Activated T-cell treated with anti-CD3 and anti-CD28 coated beads for 24 hours (primary cell): Measurements from ENCODE around the gene SOS2.
"Not testable (repeated sequence)": the region's sequence is repeated elsewhere in the genome, so short reads cannot be mapped to it uniquely, and the experiment has no call there.

Experiments
- DNase-seq: peaks from one replicate; pipeline ENCODE4 v3.0.0-alpha.2; 2020; ENCODE audit warnings: low read depth

SOS2 gene

DNA sequence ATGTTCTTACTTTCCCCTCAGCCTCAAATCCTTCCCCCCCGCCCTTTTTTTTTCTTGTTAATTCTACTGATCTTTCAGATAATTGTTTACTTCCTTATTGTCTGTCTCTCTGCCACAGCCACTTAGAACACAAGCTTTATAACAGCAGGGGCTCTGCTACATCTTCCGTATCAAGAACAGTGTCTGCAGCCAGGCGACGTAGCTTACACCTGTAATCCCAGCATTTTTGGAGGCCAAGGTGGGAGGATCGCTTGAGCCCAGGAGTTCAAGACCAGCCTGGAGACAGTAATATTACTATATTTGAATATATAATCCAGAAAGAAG, 5.4 kb downstream of the SOS2 start:
- no peak for DNase-seq

- DNase-seq = no peak
These were observed 6.1 kb downstream of the SOS2 start for GRCh38 chr14:50225067-50225973.

GRCh38 chr14:50222055-50222613, 9.2 kb downstream of the SOS2 start:
- DNase-seq = no peak

DNA sequence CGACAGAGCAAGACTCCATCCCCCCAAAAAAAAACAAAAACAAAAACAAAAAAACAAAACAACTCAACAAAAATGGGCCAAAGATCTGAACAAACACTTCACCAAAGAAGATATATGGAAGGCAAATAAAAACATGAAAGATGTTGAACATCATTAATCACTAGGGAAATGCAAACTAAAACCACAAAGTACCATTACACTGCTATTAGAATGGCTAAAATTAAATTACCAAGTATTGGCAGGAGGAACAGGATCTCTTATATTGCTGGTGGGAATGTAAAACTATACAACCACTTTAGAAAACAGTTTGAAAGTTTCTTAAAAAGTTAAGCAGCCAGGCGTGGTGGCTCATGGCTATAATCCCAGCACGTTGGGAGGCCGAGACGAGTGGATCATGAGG, 12.9 kb downstream of the SOS2 start:
- no peak for DNase-seq

DNA sequence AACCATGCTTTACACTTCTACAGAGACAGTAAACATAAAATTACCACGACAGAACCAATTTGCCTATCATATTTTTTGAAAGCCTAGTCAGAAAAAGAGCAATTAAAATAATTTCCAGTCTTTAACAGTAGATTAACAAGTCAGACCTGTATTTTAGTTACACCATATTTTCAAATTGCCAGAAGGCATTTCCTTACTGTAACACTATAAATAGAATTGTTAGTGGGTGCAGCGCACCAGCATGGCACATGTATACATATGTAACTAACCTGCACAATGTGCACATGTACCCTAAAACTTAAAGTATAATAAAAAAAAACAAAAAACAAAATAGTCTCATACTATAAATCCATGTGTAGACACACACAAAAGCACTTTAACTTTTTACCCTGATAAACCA, 16.0 kb downstream of the SOS2 start:
- DNase-seq = no peak

GRCh38 chr14:50213795-50214194, 17.6 kb downstream of the SOS2 start:
- DNase-seq = no peak

DNA sequence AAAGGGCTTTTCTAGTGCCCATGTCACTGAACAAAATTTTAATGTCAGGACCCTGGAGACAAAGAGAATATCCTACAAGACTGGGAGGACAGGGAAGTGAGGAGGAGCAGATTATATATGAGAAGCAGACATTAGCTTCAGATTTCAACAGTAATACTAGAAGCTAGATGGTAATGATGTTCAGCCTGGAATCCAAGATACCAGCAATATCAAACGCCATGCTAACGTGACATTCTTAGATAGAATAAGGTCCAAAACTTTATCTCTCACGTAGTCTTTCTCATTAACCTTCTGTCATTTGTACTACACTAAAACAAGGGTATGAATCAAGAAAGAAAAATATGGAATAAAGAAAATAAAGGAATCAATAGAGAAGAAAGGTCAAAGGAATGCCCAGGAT, 18.7 kb downstream of the SOS2 start:
- no peak for DNase-seq

- DNase-seq = no peak
These were observed 21.3 kb downstream of the SOS2 start for GRCh38 chr14:50210074-50210473.

- no peak for DNase-seq
These were observed 32.9 kb downstream of the SOS2 start for GRCh38 chr14:50198499-50198898.

DNA sequence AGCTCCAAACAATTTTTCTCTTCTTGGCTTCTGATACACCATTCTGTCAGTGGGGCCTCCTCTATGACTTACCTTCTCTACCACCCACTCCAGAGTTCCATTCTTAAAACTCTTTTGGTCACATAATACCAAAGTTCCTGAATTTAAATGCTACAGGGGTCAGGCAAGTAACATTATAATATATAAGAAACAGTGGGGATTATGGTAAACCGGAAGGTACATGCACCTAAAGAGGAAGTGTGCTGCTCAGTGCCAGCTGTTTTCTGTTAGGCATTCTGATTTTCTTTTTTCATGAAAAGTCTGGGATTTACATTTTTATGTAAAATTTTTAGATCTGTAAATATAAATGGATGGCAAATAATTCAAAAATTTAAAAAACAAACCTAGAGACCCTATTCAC, 39.9 kb downstream of the SOS2 start:
- DNase-seq = no peak

DNA sequence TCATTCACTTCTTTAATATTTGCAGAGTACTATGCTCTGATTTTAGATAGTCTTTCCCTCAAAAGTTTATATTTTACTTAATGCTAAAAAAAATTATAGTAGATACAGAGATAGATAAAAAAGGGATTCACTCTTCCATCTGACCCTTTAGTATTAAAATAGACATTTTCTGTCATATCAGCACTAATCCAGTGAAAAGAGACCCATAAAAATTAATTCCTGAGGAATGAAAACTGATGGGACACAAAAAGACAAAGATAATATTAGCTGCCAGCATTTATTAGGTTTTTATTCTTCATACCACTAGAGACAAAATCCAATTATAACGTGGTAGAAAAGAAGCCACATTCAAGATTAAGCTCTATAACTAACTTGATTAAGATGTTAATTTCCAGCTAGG, 45.3 kb downstream of the SOS2 start:
- DNase-seq = no peak

DNA sequence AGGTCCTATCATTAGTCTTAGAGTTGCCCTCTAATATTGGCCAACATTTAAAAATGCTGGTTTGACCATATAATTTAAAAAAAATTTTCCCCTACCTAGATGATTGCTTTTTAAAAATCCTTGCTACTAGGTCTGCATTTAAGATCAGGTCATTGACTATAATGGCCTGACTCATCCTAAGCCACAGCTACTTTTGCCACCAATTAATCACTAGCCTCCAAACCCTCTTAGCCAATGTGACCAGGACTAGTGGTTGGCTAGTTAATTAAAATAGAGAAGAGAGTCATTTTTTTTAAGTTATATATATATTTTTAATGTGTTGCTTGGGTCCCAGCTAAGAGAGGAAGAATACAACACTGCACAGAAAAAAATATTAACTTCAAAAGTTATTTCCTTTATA, 57.5 kb downstream of the SOS2 start:
- DNase-seq = no peak

DNA sequence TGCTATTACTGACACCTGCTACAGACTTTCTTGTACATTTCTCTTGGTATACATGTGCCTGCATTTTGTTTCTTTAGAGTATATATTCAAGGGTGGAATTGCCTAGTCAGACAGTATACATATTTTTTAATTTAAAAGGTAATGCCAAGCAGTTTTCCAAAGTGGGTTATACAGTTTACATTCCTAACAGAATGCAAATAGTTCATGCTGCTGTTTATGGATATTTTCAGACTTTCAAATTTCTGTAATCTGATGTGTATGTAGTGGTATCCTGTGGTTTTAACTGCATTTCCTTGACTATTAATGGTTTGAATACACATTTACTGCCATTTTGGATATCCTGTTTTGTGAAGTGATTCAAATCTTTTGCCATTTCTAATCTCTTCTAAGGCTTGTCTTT, 59.5 kb downstream of the SOS2 start:
- DNase-seq = no peak

- DNase-seq = not testable (repeated sequence)
These were observed 64.0 kb downstream of the SOS2 start for GRCh38 chr14:50167381-50167780.

GRCh38 chr14:50156111-50156510, 75.3 kb downstream of the SOS2 start:
- no peak for DNase-seq

DNA sequence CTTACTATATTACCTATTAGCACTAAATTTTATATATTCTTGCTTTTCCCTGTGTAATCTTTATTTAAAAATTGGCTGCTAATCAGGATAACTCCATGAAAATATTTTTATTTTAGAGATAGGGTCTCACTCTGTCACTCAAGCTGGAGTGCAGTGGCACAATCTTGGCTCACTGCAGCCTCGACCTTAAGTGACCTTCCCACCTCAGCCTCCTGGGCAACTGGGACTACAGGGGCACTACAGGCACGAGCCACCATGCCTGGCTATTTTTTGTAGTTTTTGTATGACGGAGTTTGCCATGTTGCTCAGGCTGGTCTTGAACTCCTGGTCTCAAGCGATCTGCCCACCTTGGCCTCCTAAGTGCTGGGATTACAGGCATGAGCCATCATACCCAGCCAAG, 82.6 kb downstream of the SOS2 start:
- DNase-seq = no peak

- no peak for DNase-seq
These were observed 92.2 kb downstream of the SOS2 start for GRCh38 chr14:50139192-50139591.

DNA sequence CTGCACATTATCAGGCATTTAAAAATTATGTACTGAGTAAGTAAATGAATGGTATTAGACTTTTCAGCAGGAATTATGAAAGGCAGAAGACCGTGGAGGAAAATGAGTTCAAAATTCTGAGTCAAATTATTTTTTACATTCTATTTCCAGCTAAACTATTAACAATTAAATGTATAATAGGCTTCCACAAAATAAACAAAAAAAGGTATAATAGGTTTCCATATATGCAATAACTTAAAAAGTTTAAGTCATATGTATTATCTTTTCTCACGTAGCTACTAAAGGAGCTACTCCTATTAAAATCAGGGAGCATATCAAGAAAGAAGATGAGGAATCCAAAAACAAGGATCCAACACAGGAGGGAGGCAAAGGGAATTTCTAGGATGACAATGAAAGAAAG, 103.6 kb downstream of the SOS2 start:
- no peak for DNase-seq

- DNase-seq = no peak
These were observed 108.3 kb downstream of the SOS2 start for GRCh38 chr14:50123062-50123461.

GRCh38 chr14:50122291-50122690, 109.1 kb downstream of the SOS2 start:
- DNase-seq = no peak

GRCh38 chr14:50121486-50121885, 109.9 kb downstream of the SOS2 start:
- DNase-seq = no peak

- no peak for DNase-seq
These were observed 113.9 kb downstream of the SOS2 start for GRCh38 chr14:50117456-50117855.

GRCh38 chr14:50116966-50117365, 114.4 kb downstream of the SOS2 start:
- DNase-seq = no peak
